K562 (cell line): ENCODE data around the gene RNF217. TPM values are rescaled to one million over a fixed set of nuclear protein-coding genes. Genes with fewer than 3 reads are reported as not detected.

Experiments
- ATAC-seq: fragments of 200-7000 bp; cut with Tn5 transposase; 3 replicates; pipeline ENCODE4 v1.9.1; 2020; ENCODE audit warnings: moderate library complexity
- BruUV-seq: library from RNA; stranded (reverse); fragments of 400-500 nt; replicated peaks from 2 replicates; lab custom pipeline; 2021; lab: Mats Ljungman, UMichigan
- CTCF ChIA-PET: fragments of 300-600 bp; formaldehyde crosslinking; extraction: SDS; loops from one replicate; lab custom pipeline; 2021; ENCODE audit warnings: low intra/inter-chr PET ratio; lab: Yijun Ruan, JAX
- POLR2A ChIA-PET: fragments of 300-600, 350-650 bp; sonication (Branson Sonifier 250); formaldehyde crosslinking; extraction: SDS; loops from one replicate; lab custom pipeline; 2021; ENCODE audit warnings: antibody characterized with exemption, inconsistent platforms; lab: Yijun Ruan, JAX
- DNase-seq, 4 experiments: peaks; one replicate each; pipeline versions ENCODE4 v3.0.0 to v3.0.0-alpha.2; 2011 to 2018; ENCODE audit warnings: low spot score in 3 of 4, mixed read lengths in 3 of 4; ENCODE audit errors: extremely low read depth in 1 of 4
- FAIRE-seq: peaks from 2 replicates; lab custom pipeline; 2011; peaks lifted over from hg19 to GRCh38; lab: Jason Lieb, UNC
- H2AFZ ChIP-seq: 2 replicates; pipeline ENCODE4 v1.6.0; 2011; ENCODE audit warnings: low read depth, low read length, control low read depth, inconsistent platforms
- H3K27ac ChIP-seq: fragments of 200-600 bp; 3 replicates; pipeline ENCODE4 v1.8.0; 2011; ENCODE audit warnings: low read depth, mild to moderate bottlenecking, control low read depth, inconsistent platforms, low read length, moderate library complexity, mixed read lengths; ENCODE audit errors: extremely low read depth
- H3K27me3 ChIP-seq, 2 experiments: fragments of 300-600 bp in 1 of 2; 2 replicates in 1 of 2; 3 replicates in 1 of 2; pipeline versions ENCODE4 v1.6.0 to v1.8.0; 2011; ENCODE audit warnings: inconsistent platforms in 2 of 2, low read length in 2 of 2, mild to moderate bottlenecking in 1 of 2, mixed read lengths in 1 of 2, moderate library complexity in 1 of 2; ENCODE audit not compliant: control insufficient read depth in 2 of 2, insufficient read depth in 2 of 2
- H3K36me3 ChIP-seq: fragments of 300-600 bp; 3 replicates; pipeline ENCODE4 v1.8.0; 2011; ENCODE audit warnings: mild to moderate bottlenecking, low read length, inconsistent platforms; ENCODE audit not compliant: control insufficient read depth, insufficient read depth
- H3K4me1 ChIP-seq, 2 experiments: fragments of 200-600 bp in 1 of 2; replicated peaks in 1 of 2; 2 replicates in 1 of 2; 3 replicates in 1 of 2; pipeline versions ENCODE4 v1.5.1 to v1.8.0; 2011; ENCODE audit warnings: inconsistent platforms in 2 of 2, low read length in 2 of 2, mild to moderate bottlenecking in 1 of 2, mixed read lengths in 1 of 2, moderate library complexity in 1 of 2; ENCODE audit not compliant: control insufficient read depth in 2 of 2, insufficient read depth in 2 of 2
- H3K4me2 ChIP-seq: 2 replicates; pipeline ENCODE4 v1.6.1; 2011; ENCODE audit warnings: low read length, control low read depth, inconsistent platforms, mixed read lengths; ENCODE audit not compliant: insufficient read depth
- H3K4me3 ChIP-seq: fragments of 200-600 bp; sonication (generic), shearing (Covaris generic); 2 replicates; pipeline ENCODE4 v1.5.1; 2016; ENCODE audit warnings: control low read depth, inconsistent platforms
- H3K79me2 ChIP-seq: fragments of 200-600 bp; 3 replicates; pipeline ENCODE4 v1.8.0; 2011; ENCODE audit warnings: low read length, inconsistent platforms; ENCODE audit not compliant: control insufficient read depth, insufficient read depth
- H3K9ac ChIP-seq, 2 experiments: 2 replicates each; pipeline versions ENCODE4 v1.6.0 to v1.6.1; 2011; ENCODE audit warnings: low read depth in 2 of 2, low read length in 2 of 2, control low read depth in 1 of 2, inconsistent platforms in 1 of 2, mild to moderate bottlenecking in 1 of 2, mixed read lengths in 1 of 2; ENCODE audit not compliant: insufficient read depth in 1 of 2
- H3K9me1 ChIP-seq: one replicate; pipeline ENCODE4 v1.6.0; 2011; ENCODE audit warnings: inconsistent platforms, mild to moderate bottlenecking, low read length, moderate library complexity; ENCODE audit not compliant: control insufficient read depth, insufficient read depth
- H3K9me3 ChIP-seq: replicated peaks from 2 replicates; pipeline ENCODE4 v1.5.1; 2011; ENCODE audit warnings: low read depth, low read length, inconsistent platforms; ENCODE audit not compliant: control insufficient read depth, insufficient read depth
- H4K20me1 ChIP-seq: replicated peaks from 2 replicates; pipeline ENCODE4 v1.6.1; 2011; ENCODE audit warnings: low read length, inconsistent platforms, mixed read lengths; ENCODE audit not compliant: control insufficient read depth, insufficient read depth
- CTCF ChIP-seq, 3 experiments: IDR thresholded peaks in 2 of 3; conservative IDR thresholded peaks in 1 of 3; 2 replicates each; pipeline ENCODE4 v1.5.1; 2011 to 2012; ENCODE audit warnings: low read length in 3 of 3, mild to moderate bottlenecking in 3 of 3, control low read depth in 2 of 3, improper control_type of control experiment in 1 of 3, inconsistent platforms in 1 of 3, low read depth in 1 of 3, mixed read lengths in 1 of 3, moderate library complexity in 1 of 3; ENCODE audit not compliant: insufficient read depth in 2 of 3
- E2F5 ChIP-seq: sonication (generic); formaldehyde crosslinking; IDR thresholded peaks from 2 replicates; pipeline ENCODE4 v1.8.0; 2022; ENCODE audit warnings: mild to moderate bottlenecking, missing genetic modification reagents
- ETS2 ChIP-seq: IDR thresholded peaks from 2 replicates; pipeline ENCODE4 v1.6.1; 2016; ENCODE audit warnings: borderline replicate concordance, missing genetic modification characterization, mild to moderate bottlenecking, moderate library complexity, missing compliant biosample characterization; ENCODE audit not compliant: poor library complexity, severe bottlenecking
- EWSR1 ChIP-seq: fragments of 450-650 bp; IDR thresholded peaks from 2 replicates; pipeline ENCODE4 v1.6.1; 2018; ENCODE audit warnings: borderline replicate concordance, mild to moderate bottlenecking, low read depth, moderate library complexity; ENCODE audit not compliant: partially characterized antibody
- GABPA ChIP-seq: fragments of 200-800 bp; sonication (Bioruptor generic); conservative IDR thresholded peaks from 2 replicates; pipeline ENCODE4 v1.6.1; 2016; ENCODE audit warnings: low read depth, missing genetic modification characterization, missing compliant biosample characterization
- HBP1 ChIP-seq: fragments of 450-650 bp; formaldehyde crosslinking; IDR thresholded peaks from 2 replicates; pipeline ENCODE4 v1.4.0; 2022; ENCODE audit warnings: missing genetic modification characterization
- MTA3 ChIP-seq: fragments of 450-650 bp; formaldehyde crosslinking; IDR thresholded peaks from 2 replicates; pipeline ENCODE4 v1.6.1; 2017; ENCODE audit warnings: mild to moderate bottlenecking, borderline replicate concordance
- MXI1 ChIP-seq: IDR thresholded peaks from 2 replicates; pipeline ENCODE4 v1.6.1; 2011; ENCODE audit warnings: low read depth, mild to moderate bottlenecking, improper control_type of control experiment, low read length
- POU5F1 ChIP-seq: fragments of 150-350 bp; IDR thresholded peaks from 2 replicates; pipeline ENCODE4 v1.6.1; 2014; ENCODE audit warnings: borderline replicate concordance, low read length, low read depth, mild to moderate bottlenecking; ENCODE audit not compliant: partially characterized antibody
- SNIP1 ChIP-seq: fragments of 450-650 bp; IDR thresholded peaks from 2 replicates; pipeline ENCODE4 v1.7.1; 2017; ENCODE audit warnings: low read depth, mild to moderate bottlenecking
- TAF1 ChIP-seq: IDR thresholded peaks from 2 replicates; pipeline ENCODE4 v1.6.1; 2011; ENCODE audit warnings: mild to moderate bottlenecking, low read length, moderate library complexity; ENCODE audit not compliant: insufficient read depth, control insufficient read depth, severe bottlenecking; ENCODE audit errors: extremely low read depth
- TEAD2 ChIP-seq: fragments of 450-650 bp; IDR thresholded peaks from 2 replicates; pipeline ENCODE4 v1.6.1; 2016; ENCODE audit warnings: missing genetic modification characterization, control low read depth, missing compliant biosample characterization
- WHSC1 ChIP-seq: IDR thresholded peaks from one replicate; pipeline ENCODE4 v1.6.1; 2012; ENCODE audit warnings: low read length, control low read depth, inconsistent platforms
- ZFP30 ChIP-seq: fragments of 250-450 bp; sonication (Bioruptor Pico); IDR thresholded peaks from 2 replicates; pipeline ENCODE4 v1.8.0; 2022; ENCODE audit warnings: moderate library complexity, mild to moderate bottlenecking, inconsistent platforms, borderline replicate concordance
- ZNF124 ChIP-seq: sonication (generic); formaldehyde crosslinking; IDR thresholded peaks from 2 replicates; pipeline ENCODE4 v1.8.1; 2022; ENCODE audit warnings: missing genetic modification reagents
- ZNF175 ChIP-seq: fragments of 200-800 bp; sonication (Bioruptor generic); IDR thresholded peaks from 2 replicates; pipeline ENCODE4 v1.6.1; 2016; ENCODE audit warnings: low read depth, mild to moderate bottlenecking, missing genetic modification characterization, missing compliant biosample characterization
- ZNF668 ChIP-seq: fragments of 250-450 bp; sonication (Bioruptor Pico); IDR thresholded peaks from 2 replicates; pipeline ENCODE4 v1.8.0; 2022; ENCODE audit warnings: mild to moderate bottlenecking, inconsistent platforms
- WGBS: fragments of 100-300 bp; shearing (Covaris generic); methylation state at CpG from one replicate; pipeline ENCODE4 v1.1.6; 2016; ENCODE audit warnings: low coverage, mixed read lengths; ENCODE audit not compliant: insufficient coverage; ENCODE audit errors: missing lambda C conversion rate; 5-methylcytosine and 5-hydroxymethylcytosine counted together
- in situ Hi-C: fragments of 300-500 bp; cut with MboI; formaldehyde crosslinking; loops from 4 replicates; pipeline ENCODE4 v1.15.0; 2018; ENCODE audit warnings: inconsistent platforms, mixed read lengths
- intact Hi-C: fragments of 100-400 bp; cut with micrococcal nuclease; formaldehyde crosslinking; loops from 2 replicates; pipeline ENCODE4 v1.14.2; 2022
- polyA plus RNA-seq, 8 experiments: library from polyadenylated mRNA; depleted of rRNA in 4 of 8; stranded (reverse) in 5 of 8; unstranded in 3 of 8; fragments of >200 nt; fragmentation: Nextera tagmentation in 2 of 8; fragmentation: Illumina TruSeq in 1 of 8; extraction: Ambion mirVana in 2 of 8; extraction: Trizol in 1 of 8; gene quantifications; 2 replicates each; pipeline versions ENCODE4 v1.2.1 to v1.2.3, GENCODE V29; 2011 to 2014; ENCODE audit warnings: inconsistent platforms in 1 of 8, missing spikeins in 1 of 8
- total RNA-seq, 7 experiments: library from RNA; depleted of rRNA in 6 of 7; stranded (reverse); fragments of >200 nt in 6 of 7; fragmentation: Illumina TruSeq in 2 of 7; extraction: Trizol in 2 of 7; gene quantifications; 2 replicates each; pipeline versions ENCODE4 v1.2.1 to v1.2.3, GENCODE V29; 2011 to 2021; ENCODE audit warnings: low replicate concordance in 1 of 7

RNF217 gene
- total and polyA plus RNA-seq, 9 of the 15 experiments (the other 6 are each of a cell fraction or from before 2014, with no cell fraction given): 2.9 to 25.6 (median 12.0) TPM

GRCh38 chr6:125094563-125094962 is 132.3 kb downstream of the RNF217 start:
- no peaks in the 10 kb centered on the region for H3K9me1 ChIP-seq
- TF ChIP-seq TEAD2 (no peak), WHSC1 (no peak), E2F5 (no peak), ZNF124 (CRISPR knock-in tag) (no peak), EWSR1 (no peak), ETS2 (tag) (no peak), TAF1 (no peak), GABPA (tag) (no peak), POU5F1 (no peak), ZFP30 (CRISPR knock-in tag) (no peak), SNIP1 (no peak), MXI1 (no peak), MTA3 (no peak), ZNF668 (CRISPR knock-in tag) (no peak), HBP1 (CRISPR knock-in tag) (no peak), ZNF175 (no peak), CTCF (IDR thresholded peaks at IDR 0.05 in 2 of 3, conservative IDR thresholded peaks at IDR 0.05 in 1 of 3; ENCODE audit: insufficient read depth in 2 of 3, low read depth in 1 of 3, low read length in 3 of 3) (no peak)
- no peaks in the 10 kb centered on the region for H4K20me1 ChIP-seq
- FAIRE-seq (no peak), DNase-seq (no peak), ATAC-seq (no peak)
- in situ Hi-C loops (no loop called here), intact Hi-C loops (no loop called here)
- H3K9ac ChIP-seq: no peak overlapping the region
- WGBS: 56% methylated on average over 3 of the region's 3 CpGs
- H3K79me2 ChIP-seq: no peaks in the 10 kb centered on the region
- ChIA-PET POLR2A (interaction anchor here (1.0 kb wide), 1 partner anchor 11 kb away, joined by 3 read pairs; no protein-coding TSS in a partner anchor), CTCF (no interaction called here)
- H3K4me2 ChIP-seq: no peak overlapping the region
- H3K27ac ChIP-seq: no peak overlapping the region
- no peak overlapping the region for H2AFZ ChIP-seq
- H3K9me3 ChIP-seq: no peaks in the 10 kb centered on the region
- H3K27me3 ChIP-seq: no peaks in the 10 kb centered on the region
- BruUV-seq: no TSS peak
- peaks cover 3 to 6% of the 10 kb centered on the region in 2 experiments; a peak in 4 of 5 replicates for H3K4me1 ChIP-seq
- H3K36me3 ChIP-seq: no peaks in the 10 kb centered on the region; the same call in none of the 3 replicates
- H3K4me3 ChIP-seq: no peak overlapping the region
